Osteocyte (in vitro differentiated cells): Measurements from ENCODE around the gene TRIM56. TPM values are rescaled to one million over a fixed set of nuclear protein-coding genes. Genes with fewer than 3 reads are reported as not detected.
"Not testable (repeated sequence)": the region's sequence is repeated elsewhere in the genome, so short reads cannot be mapped to it uniquely, and the experiment has no call there.

Source experiments
- DNase-seq: peaks from one replicate; pipeline ENCODE4 v3.0.0; 2021; ENCODE audit warnings: mixed read lengths; ENCODE audit not compliant: unreplicated experiment; ENCODE audit errors: extremely low spot score
- H3K27ac Mint-ChIP-seq: one replicate; pipeline ENCODE4 v1.8.0; 2021; ENCODE audit warnings: mild to moderate bottlenecking, mixed read lengths; ENCODE audit not compliant: unreplicated experiment
- H3K27me3 Mint-ChIP-seq: one replicate; pipeline ENCODE4 v1.8.0; 2021; ENCODE audit warnings: mixed read lengths; ENCODE audit not compliant: unreplicated experiment
- H3K36me3 Mint-ChIP-seq: one replicate; pipeline ENCODE4 v1.8.0; 2021; ENCODE audit warnings: mixed read lengths; ENCODE audit not compliant: unreplicated experiment
- H3K4me1 Mint-ChIP-seq: one replicate; pipeline ENCODE4 v1.8.0; 2021; ENCODE audit warnings: mixed read lengths; ENCODE audit not compliant: unreplicated experiment
- H3K4me3 Mint-ChIP-seq: one replicate; pipeline ENCODE4 v1.8.0; 2021; ENCODE audit warnings: mild to moderate bottlenecking, moderate library complexity, mixed read lengths; ENCODE audit not compliant: unreplicated experiment
- H3K9me3 Mint-ChIP-seq: one replicate; pipeline ENCODE4 v1.8.0; 2021; ENCODE audit warnings: mixed read lengths; ENCODE audit not compliant: unreplicated experiment
- CTCF ChIP-seq: fragments of 200-600 bp; sonication (generic); IDR thresholded peaks from 2 replicates; pipeline ENCODE4 v1.5.0; 2021; ENCODE audit warnings: antibody characterized with exemption, mild to moderate bottlenecking, moderate library complexity
- total RNA-seq: library from RNA; stranded (reverse); gene quantifications from 2 replicates; pipeline ENCODE4 v1.2.1, GENCODE V29; 2021

TRIM56 gene
- total RNA-seq, 1 donor from 2014 or later: 42.2 TPM

GRCh38 chr7:101120315-101120714 is 35.0 kb downstream of the TRIM56 start:
- Mint-ChIP-seq H3K4me3 (no peak overlapping the region), H3K4me1 (peaks cover 77% of the 10 kb centered on the region), H3K27me3 (no peaks in the 10 kb centered on the region), H3K27ac (peak overlapping the region; percentile 92), H3K36me3 (no peaks in the 10 kb centered on the region), H3K9me3 (no peaks in the 10 kb centered on the region)
- TF ChIP-seq CTCF: no peak
- no peak for DNase-seq

GRCh38 chr7:101121631-101121990 is 36.3 kb downstream of the TRIM56 start:
- DNase-seq, H3K36me3 Mint-ChIP-seq, H3K4me3 Mint-ChIP-seq, H3K9me3 Mint-ChIP-seq, H3K27me3 Mint-ChIP-seq: not testable (repeated sequence)
- peak overlapping the region; percentile 100 for H3K27ac Mint-ChIP-seq
- H3K4me1 Mint-ChIP-seq: peaks cover 83% of the 10 kb centered on the region

GRCh38 chr7:101121991-101122932 is 37.0 kb downstream of the TRIM56 start:
- Mint-ChIP-seq H3K27ac (peak overlapping the region; percentile 100), H3K27me3 (no peaks in the 10 kb centered on the region), H3K9me3 (no peaks in the 10 kb centered on the region), H3K4me1 (peaks cover 84% of the 10 kb centered on the region), H3K4me3 (peak overlapping the region; percentile 79), H3K36me3 (peaks cover 3% of the 10 kb centered on the region)
- TF ChIP-seq CTCF: no peak
- DNase-seq: peak; percentile 94

- Mint-ChIP-seq H3K9me3 (no peaks in the 10 kb centered on the region), H3K27ac (peak overlapping the region; percentile 100), H3K36me3 (peaks cover 5% of the 10 kb centered on the region), H3K4me1 (peaks cover 84% of the 10 kb centered on the region), H3K4me3 (no peak overlapping the region), H3K27me3 (no peaks in the 10 kb centered on the region)
- TF ChIP-seq CTCF: no peak
- DNase-seq: no peak
Measured at GRCh38 chr7:101122933-101123702, 37.8 kb downstream of the TRIM56 start.

GRCh38 chr7:101123703-101124068 is 38.4 kb downstream of the TRIM56 start:
- Mint-ChIP-seq H3K27me3 (no peaks in the 10 kb centered on the region), H3K36me3 (peaks cover 10% of the 10 kb centered on the region), H3K4me1 (peaks cover 84% of the 10 kb centered on the region), H3K4me3 (no peak overlapping the region), H3K27ac (peak overlapping the region; percentile 100), H3K9me3 (no peaks in the 10 kb centered on the region)
- DNase-seq: no peak
- TF ChIP-seq CTCF: no peak
